GM19035 (cell line): ENCODE measurements around the gene OR10A5.
"Not testable (repeated sequence)": the region's sequence is repeated elsewhere in the genome, so short reads cannot be mapped to it uniquely, and the experiment has no call there.

Experiments
- ATAC-seq: cut with Tn5 transposase; IDR thresholded peaks from one replicate; pipeline ENCODE4 v1.9.1; 2021; ENCODE audit not compliant: unreplicated experiment

OR10A5 gene

DNA sequence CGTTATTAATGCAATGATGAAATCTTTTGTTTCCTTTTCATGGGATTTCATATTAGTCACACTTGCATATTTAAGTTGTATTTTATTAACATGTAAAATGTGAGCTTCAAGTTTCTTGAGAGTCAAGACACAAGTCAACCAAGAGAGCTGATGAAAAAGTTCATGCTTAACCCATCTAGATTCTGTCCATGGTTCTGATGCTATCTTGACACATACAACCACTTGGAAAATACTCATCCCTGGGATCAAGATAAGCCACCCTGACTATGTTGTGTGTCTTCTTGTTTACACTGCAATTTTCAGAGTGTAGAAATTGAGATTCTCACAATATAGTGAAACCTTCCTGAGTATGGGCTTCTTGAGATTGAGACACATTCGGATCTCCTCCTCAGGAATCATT lies 30.3 kb downstream of the OR10A5 start:
- no peak for ATAC-seq

- ATAC-seq, result no peak
Measured at GRCh38 chr11:6876325-6876724, 30.8 kb downstream of the OR10A5 start, which contains the start of gene OR10A4. Gene OR10A4, plus strand, starts transcription at chr11:6876625. Its CDS starts 23 bp downstream, at chr11:6876648.

DNA sequence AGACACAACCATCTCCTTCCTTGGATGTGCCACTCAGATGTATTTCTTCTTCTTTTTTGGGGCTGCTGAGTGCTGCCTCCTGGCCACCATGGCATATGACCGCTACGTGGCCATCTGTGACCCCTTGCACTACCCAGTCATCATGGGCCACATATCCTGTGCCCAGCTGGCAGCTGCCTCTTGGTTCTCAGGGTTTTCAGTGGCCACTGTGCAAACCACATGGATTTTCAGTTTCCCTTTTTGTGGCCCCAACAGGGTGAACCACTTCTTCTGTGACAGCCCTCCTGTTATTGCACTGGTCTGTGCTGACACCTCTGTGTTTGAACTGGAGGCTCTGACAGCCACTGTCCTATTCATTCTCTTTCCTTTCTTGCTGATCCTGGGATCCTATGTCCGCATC lies 31.4 kb downstream of the OR10A5 start:
- ATAC-seq, result no peak

DNA sequence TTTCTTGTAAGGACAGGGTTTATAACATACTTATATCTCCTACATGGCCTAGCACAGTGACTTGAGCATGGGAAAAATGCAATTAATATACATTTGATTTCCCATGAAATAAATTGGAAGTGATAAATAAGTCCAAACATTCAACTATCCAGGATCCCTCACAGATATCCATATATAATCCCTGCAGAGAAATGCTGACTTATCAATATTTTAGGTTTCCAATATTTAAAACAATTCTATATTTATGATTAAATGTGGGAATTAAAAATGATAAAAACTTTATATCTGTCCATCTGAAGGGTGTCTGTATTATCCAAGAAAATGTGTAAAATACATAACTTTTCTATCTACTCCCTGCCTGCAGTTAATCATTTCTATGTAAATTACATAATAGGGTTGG lies 37.3 kb downstream of the OR10A5 start:
- ATAC-seq, result no peak

DNA sequence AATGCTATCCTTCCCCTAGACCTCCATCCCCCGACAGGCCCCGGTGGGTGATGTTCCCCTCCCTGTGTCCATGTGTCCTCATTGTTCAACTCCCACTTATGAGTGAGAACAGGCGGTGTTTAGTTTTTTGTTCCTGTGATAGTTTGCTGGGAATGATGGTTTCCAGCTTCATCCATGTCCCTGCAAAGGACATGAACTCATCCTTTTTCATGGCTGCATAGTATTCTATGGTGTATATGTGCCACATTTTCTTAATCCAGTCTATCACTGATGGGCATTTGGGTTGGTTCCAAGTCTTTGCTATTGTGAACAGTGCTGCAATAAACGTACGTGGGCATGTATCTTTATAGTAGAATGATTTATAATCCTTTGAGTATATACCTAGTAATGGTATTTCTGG lies 42.2 kb downstream of the OR10A5 start:
- not testable (repeated sequence) for ATAC-seq

DNA sequence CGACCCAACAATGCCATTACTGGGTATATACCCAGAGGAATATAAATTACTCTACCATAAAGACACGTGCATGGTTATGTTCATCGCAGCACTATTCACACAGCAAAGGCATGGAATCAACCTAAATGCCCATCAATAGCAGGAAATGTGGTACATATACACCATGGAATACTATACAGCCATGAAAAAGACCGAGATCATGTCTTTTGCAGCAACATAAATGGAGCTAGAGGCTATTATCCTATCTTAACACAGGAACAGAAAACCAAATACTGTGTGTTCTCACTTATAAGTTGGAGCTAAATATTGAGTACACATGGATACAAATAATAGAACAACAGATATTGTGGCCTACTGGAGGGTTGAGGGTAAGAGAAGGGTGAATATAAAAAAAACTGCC lies 43.3 kb downstream of the OR10A5 start:
- no peak for ATAC-seq

- ATAC-seq, result no peak
Measured at GRCh38 chr11:6889835-6890234, 44.4 kb downstream of the OR10A5 start.

DNA sequence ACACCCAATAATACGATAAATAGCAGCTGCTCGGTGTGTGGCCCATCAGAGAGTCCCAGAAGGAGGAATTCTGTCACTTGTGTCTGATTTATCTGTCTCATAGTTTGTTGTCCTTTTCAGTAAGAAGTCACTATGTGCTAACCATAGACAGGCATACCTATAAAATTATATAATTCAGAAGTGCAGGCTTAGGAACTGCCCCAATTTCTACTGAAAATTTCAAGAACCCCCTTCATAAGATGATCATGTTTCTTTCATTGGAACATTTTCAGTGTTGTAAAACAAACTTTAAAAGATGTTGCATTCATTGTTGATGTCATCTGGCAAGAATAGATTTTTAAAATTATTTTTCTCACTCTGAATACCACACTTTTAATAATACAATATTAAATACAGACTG lies 46.9 kb downstream of the OR10A5 start, which contains the start of gene OR2D2:
OR2D2 (minus strand) TSS at position 101 of the 400 bp plus-strand sequence; CDS start at position 101, 0 bp downstream.
- ATAC-seq, result no peak

- ATAC-seq, result no peak
Measured at GRCh38 chr11:6894097-6894496, 48.6 kb downstream of the OR10A5 start.

GRCh38 chr11:6895010-6895409 lies 49.5 kb downstream of the OR10A5 start:
- peak; percentile 83 for ATAC-seq
